Vagina (tissue), 2 donors: Measurements from ENCODE around the gene PRKCB. TPM values are rescaled to one million over a fixed set of nuclear protein-coding genes. Genes with fewer than 3 reads are reported as not detected.

ENCODE experiments used
- DNase-seq, 2 donors: peaks; one replicate each; pipeline ENCODE4 v3.0.0-alpha.2; 2017; ENCODE audit errors: extremely low spot score in 2 of 2
- H3K27ac ChIP-seq: fragments of 200-600 bp; sonication (generic); one replicate; pipeline ENCODE4 v1.5.1; 2019
- H3K27me3 ChIP-seq: fragments of 200-600 bp; sonication (generic); one replicate; pipeline ENCODE4 v1.5.1; 2019
- H3K36me3 ChIP-seq, 2 donors: fragments of 200-600 bp; sonication (generic); one replicate each; pipeline ENCODE4 v1.5.1; 2017 to 2019
- H3K4me1 ChIP-seq: fragments of 200-600 bp; sonication (generic); one replicate; pipeline ENCODE4 v1.5.1; 2019
- H3K4me3 ChIP-seq, 2 donors: fragments of 200-600 bp; sonication (generic); 1 replicate in 1 of 2; 2 replicates in 1 of 2; pipeline ENCODE4 v1.5.1; 2016 to 2019
- H3K9me3 ChIP-seq: fragments of 200-600 bp; sonication (generic); one replicate; pipeline ENCODE4 v1.5.1; 2019
- POLR2A ChIP-seq, 2 donors: fragments of 450-650 bp; IDR thresholded peaks; one replicate each; pipeline ENCODE4 v1.6.1; 2017; ENCODE audit warnings: antibody characterized with exemption in 2 of 2, mild to moderate bottlenecking in 2 of 2, moderate library complexity in 2 of 2
- POLR2AphosphoS5 ChIP-seq, 2 donors: sonication (generic); formaldehyde crosslinking; IDR thresholded peaks; one replicate each; pipeline ENCODE4 v1.9.0; 2017; ENCODE audit warnings: antibody characterized with exemption in 2 of 2, mild to moderate bottlenecking in 2 of 2, low read depth in 1 of 2; ENCODE audit not compliant: insufficient read depth in 1 of 2
- intact Hi-C: fragments of 100-400 bp; cut with DNase I; formaldehyde crosslinking; loops from one replicate; pipeline ENCODE4 v1.15.1; 2023
- total RNA-seq: library from RNA; depleted of rRNA; stranded (reverse); fragments of >200 nt; gene quantifications from one replicate; pipeline ENCODE4 v1.2.3, GENCODE V29; 2016
- TF ChIP-seq, protein P1 (sequence below), 3 experiments: fragments of 450-650 bp in 2 of 3; fragments of 200-600 bp in 1 of 3; sonication (generic) in 1 of 3; IDR thresholded peaks; one replicate each; pipeline ENCODE4 v1.5.1; 2017 to 2019; ENCODE audit warnings: antibody characterized with exemption in 3 of 3, mild to moderate bottlenecking in 2 of 3, moderate library complexity in 2 of 3

The PRKCB gene
- total RNA-seq, 1 donor from 2014 or later: 9.1 TPM

DNA sequence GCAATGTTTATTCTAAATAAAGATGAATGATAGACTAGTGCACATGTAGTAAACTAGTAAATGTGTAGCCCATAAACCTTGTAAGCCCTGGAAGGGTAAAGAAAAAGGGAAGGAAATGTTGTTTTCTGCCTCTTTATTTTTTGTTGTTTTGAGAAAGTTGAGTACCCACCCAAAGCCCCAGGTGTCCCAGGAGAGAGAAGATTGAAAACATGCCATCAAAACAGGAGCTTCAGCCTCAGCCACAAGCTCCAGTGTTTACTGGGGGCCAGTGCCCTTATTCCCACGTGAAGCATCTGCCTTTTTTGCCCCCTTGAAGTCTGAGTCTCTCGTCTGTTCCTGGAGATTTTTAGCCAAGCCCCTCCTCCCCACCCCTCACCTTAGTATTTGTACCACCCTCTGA, 121.5 kb downstream of the PRKCB start:
- Histone ChIP-seq H3K9me3 (no peaks in the 10 kb centered on the region), H3K36me3 (no peaks in the 10 kb centered on the region)

DNA sequence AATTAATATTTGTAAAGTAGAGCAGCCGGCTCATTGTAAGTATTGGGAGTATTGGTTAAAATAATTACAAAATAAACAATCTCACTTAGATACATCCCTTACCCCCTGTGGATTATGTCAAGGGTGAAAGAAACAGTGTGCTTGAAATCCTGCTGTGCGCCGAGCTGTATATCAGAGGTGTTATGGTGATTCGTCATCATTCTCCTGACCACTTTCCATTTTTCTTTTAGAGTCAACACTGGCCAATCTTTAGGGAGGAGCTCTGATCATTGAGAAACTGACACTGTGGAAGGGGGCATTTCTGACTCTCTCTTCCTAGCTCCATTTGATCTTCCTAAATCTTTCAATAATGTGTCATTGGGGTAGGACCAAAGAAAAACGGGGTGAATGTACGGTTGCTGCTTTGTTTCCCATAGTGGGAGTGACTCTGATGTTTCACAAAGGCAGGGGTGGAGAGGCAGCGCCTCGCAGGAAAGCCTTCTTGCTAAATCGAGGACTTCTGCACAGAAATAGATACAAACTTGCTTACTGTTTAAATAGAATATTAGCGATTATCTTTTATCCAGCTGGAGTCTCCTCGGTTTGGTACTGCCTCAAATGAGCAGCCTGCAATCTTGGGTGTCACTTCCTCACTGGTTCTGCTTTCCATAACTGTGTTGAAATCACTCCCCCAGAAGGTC, 123.4 kb downstream of the PRKCB start:
- TF ChIP-seq POLR2AphosphoS5 (IDR thresholded peaks at IDR 0.05; ENCODE audit: insufficient read depth in 1 of 2, low read depth in 1 of 2) (no peak), POLR2A (IDR thresholded peaks at IDR 0.05) (no peak)
- TF ChIP-seq, protein P1, sequence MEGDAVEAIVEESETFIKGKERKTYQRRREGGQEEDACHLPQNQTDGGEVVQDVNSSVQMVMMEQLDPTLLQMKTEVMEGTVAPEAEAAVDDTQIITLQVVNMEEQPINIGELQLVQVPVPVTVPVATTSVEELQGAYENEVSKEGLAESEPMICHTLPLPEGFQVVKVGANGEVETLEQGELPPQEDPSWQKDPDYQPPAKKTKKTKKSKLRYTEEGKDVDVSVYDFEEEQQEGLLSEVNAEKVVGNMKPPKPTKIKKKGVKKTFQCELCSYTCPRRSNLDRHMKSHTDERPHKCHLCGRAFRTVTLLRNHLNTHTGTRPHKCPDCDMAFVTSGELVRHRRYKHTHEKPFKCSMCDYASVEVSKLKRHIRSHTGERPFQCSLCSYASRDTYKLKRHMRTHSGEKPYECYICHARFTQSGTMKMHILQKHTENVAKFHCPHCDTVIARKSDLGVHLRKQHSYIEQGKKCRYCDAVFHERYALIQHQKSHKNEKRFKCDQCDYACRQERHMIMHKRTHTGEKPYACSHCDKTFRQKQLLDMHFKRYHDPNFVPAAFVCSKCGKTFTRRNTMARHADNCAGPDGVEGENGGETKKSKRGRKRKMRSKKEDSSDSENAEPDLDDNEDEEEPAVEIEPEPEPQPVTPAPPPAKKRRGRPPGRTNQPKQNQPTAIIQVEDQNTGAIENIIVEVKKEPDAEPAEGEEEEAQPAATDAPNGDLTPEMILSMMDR (IDR thresholded peaks at IDR 0.05): no peak
- H3K27ac ChIP-seq: no peak overlapping the region
- no peak for DNase-seq
- H3K36me3 ChIP-seq: no peaks in the 10 kb centered on the region
- no peaks in the 10 kb centered on the region for H3K27me3 ChIP-seq
- no peaks in the 10 kb centered on the region for H3K4me1 ChIP-seq
- no peak overlapping the region for H3K4me3 ChIP-seq
- H3K9me3 ChIP-seq: no peaks in the 10 kb centered on the region
- intact Hi-C loops: no loop called here

More for the DNA sequence above, 121.5 kb downstream of the PRKCB start:
- H3K4me3 ChIP-seq: no peak overlapping the region
- no peak for DNase-seq
- H3K4me1 ChIP-seq: peaks cover under 1% of the 10 kb centered on the region
- TF ChIP-seq POLR2AphosphoS5 (IDR thresholded peaks at IDR 0.05; ENCODE audit: insufficient read depth in 1 of 2, low read depth in 1 of 2) (no peak), POLR2A (IDR thresholded peaks at IDR 0.05) (no peak)
- TF ChIP-seq, protein P1 (IDR thresholded peaks at IDR 0.05): no peak
- H3K27ac ChIP-seq: no peak overlapping the region
- no peaks in the 10 kb centered on the region for H3K27me3 ChIP-seq
- intact Hi-C loops: no loop called here

DNA sequence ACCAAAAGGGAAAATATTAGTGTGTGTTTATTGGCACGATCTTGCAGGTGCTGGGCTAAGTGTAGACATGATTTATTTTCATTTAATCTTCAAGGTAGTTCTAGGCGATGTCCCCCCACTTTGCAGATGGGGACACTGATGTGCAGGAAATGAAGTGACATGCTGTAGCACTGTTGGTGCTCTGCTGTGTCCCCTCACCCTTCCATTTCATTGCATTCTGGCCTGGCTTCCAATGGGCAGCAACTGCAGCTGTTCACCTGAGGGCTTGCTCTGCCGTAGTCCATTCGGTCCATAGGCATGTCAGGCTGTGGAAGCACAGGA, 123.9 kb downstream of the PRKCB start:
- intact Hi-C loops: no loop called here
- Histone ChIP-seq H3K4me3 (no peak overlapping the region), H3K4me1 (no peaks in the 10 kb centered on the region), H3K9me3 (no peaks in the 10 kb centered on the region), H3K27ac (no peak overlapping the region), H3K36me3 (no peaks in the 10 kb centered on the region), H3K27me3 (no peaks in the 10 kb centered on the region)
- no peak for DNase-seq
- TF ChIP-seq POLR2A (IDR thresholded peaks at IDR 0.05): no peak
- TF ChIP-seq POLR2AphosphoS5 (IDR thresholded peaks at IDR 0.05; ENCODE audit: insufficient read depth in 1 of 2, low read depth in 1 of 2): no peak
- TF ChIP-seq, protein P1 (IDR thresholded peaks at IDR 0.05): no peak

DNA sequence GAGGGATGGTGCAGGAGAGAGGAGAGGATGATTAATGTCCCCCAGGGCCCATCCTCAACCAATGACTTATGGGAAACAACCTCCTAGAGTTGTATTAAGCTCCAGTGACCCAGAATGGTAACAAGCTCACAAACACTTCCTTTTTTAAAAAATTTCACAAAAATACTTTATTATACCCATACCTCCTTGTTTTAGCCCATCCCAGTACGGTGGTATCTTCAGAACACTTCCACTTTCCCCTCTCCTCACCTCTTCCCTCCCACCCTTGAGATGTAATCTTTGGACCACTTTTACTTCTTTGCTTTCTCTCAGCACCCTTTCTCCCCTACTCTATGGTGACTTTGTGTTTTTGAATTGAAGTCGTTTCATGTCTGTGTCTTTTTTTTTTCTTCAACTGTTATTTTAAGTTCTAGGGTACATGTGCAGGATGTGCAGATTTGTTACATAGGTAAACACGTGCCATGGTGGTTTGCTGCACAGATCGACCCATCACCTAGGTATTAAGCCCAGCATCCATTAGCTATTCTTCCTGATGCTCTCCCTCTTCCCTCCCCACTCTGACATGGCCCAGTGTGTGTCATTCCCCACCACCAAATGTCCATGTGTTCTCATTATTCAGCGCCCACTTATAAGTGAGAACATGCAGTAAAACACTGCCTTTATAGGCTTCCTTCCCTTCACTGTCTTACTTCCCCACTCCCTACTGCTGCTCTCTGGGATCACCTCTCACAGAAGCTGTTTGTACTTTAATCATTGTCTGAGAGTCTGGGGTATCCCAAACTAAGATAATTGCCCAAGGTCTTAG, 124.5 kb downstream of the PRKCB start:
- intact Hi-C loops: no loop called here
- Histone ChIP-seq H3K36me3 (no peaks in the 10 kb centered on the region), H3K27ac (no peak overlapping the region), H3K4me1 (no peaks in the 10 kb centered on the region), H3K9me3 (no peaks in the 10 kb centered on the region), H3K27me3 (no peaks in the 10 kb centered on the region), H3K4me3 (no peak overlapping the region)
- no peak for DNase-seq
- TF ChIP-seq POLR2AphosphoS5 (IDR thresholded peaks at IDR 0.05; ENCODE audit: insufficient read depth in 1 of 2, low read depth in 1 of 2) (no peak), POLR2A (IDR thresholded peaks at IDR 0.05) (no peak)
- TF ChIP-seq, protein P1 (IDR thresholded peaks at IDR 0.05): no peak

DNA sequence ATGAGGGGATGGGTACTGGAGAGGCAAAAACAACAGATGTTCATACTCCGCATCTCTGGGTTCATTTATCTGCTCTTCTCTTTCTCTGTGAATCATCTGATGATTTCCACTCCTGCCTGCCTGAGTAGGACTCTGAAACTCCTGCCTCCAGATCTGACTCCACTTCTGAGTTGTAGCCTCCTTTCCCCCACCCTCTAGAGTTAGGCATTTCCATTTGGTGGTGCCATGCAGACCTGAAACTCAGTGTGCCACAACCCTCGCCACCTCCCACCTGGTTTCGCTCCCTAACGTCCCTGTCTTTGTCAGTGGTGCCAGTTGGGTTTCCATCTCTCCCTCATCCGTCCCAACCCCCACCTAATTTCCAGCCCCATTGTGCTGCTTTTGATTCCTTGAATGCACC, 126.2 kb downstream of the PRKCB start:
- Histone ChIP-seq H3K4me3 (no peak overlapping the region), H3K27me3 (no peaks in the 10 kb centered on the region), H3K9me3 (no peaks in the 10 kb centered on the region), H3K27ac (no peak overlapping the region), H3K4me1 (no peaks in the 10 kb centered on the region), H3K36me3 (no peaks in the 10 kb centered on the region)
- TF ChIP-seq POLR2AphosphoS5 (IDR thresholded peaks at IDR 0.05; ENCODE audit: insufficient read depth in 1 of 2, low read depth in 1 of 2): no peak
- TF ChIP-seq, protein P1 (IDR thresholded peaks at IDR 0.05): no peak
- TF ChIP-seq POLR2A (IDR thresholded peaks at IDR 0.05): no peak
- peak; percentile 29 to 55 for DNase-seq
- intact Hi-C loops: no loop called here
